Gastrocnemius medialis (tissue), 4 donors: Measurements from ENCODE around the gene RSPO3.

Source experiments
- POLR2A ChIP-seq, 2 donors: fragments of 450-650 bp; IDR thresholded peaks; one replicate each; pipeline ENCODE4 v1.6.1; 2017; ENCODE audit warnings: antibody characterized with exemption in 2 of 2, mild to moderate bottlenecking in 2 of 2, moderate library complexity in 2 of 2
- TF ChIP-seq, protein P1 (sequence below), 5 experiments: fragments of 450-650 bp in 3 of 5; fragments of 200-600 bp in 2 of 5; sonication (generic) in 2 of 5; IDR thresholded peaks in 4 of 5; conservative IDR thresholded peaks in 1 of 5; 1 replicate in 4 of 5; 2 replicates in 1 of 5; pipeline ENCODE4 v1.5.1; 2016 to 2019; ENCODE audit warnings: antibody characterized with exemption in 5 of 5, mild to moderate bottlenecking in 3 of 5, moderate library complexity in 3 of 5

DNA sequence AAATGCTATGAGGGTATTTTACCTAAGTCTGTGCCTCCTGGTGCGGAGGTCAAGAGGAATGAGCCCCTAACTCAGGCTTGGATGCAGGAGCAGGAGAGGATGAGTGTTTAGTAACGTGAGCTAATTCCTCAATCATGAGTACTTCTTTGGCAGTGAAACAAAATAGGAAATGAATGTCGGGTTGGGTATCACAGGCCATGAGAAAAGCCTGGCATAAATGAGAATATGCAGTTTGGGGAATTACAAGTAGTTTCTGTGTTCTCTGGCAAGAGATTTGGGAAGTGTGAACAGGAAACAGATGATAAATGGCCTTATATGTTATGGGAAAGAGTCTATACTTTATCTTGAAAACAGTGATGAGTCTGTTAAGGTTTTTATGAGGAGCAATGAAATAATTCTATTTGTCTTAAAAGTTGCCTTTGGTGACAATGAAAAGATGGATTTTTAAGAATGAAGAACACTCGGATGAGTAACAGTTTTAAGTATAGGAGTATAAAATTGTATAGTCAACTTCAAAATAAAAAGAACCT lies 89.2 kb downstream of the RSPO3 start:
- TF ChIP-seq, protein P1, sequence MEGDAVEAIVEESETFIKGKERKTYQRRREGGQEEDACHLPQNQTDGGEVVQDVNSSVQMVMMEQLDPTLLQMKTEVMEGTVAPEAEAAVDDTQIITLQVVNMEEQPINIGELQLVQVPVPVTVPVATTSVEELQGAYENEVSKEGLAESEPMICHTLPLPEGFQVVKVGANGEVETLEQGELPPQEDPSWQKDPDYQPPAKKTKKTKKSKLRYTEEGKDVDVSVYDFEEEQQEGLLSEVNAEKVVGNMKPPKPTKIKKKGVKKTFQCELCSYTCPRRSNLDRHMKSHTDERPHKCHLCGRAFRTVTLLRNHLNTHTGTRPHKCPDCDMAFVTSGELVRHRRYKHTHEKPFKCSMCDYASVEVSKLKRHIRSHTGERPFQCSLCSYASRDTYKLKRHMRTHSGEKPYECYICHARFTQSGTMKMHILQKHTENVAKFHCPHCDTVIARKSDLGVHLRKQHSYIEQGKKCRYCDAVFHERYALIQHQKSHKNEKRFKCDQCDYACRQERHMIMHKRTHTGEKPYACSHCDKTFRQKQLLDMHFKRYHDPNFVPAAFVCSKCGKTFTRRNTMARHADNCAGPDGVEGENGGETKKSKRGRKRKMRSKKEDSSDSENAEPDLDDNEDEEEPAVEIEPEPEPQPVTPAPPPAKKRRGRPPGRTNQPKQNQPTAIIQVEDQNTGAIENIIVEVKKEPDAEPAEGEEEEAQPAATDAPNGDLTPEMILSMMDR (IDR thresholded peaks at IDR 0.05 in 4 of 5, conservative IDR thresholded peaks at IDR 0.05 in 1 of 5), result no peak
- TF ChIP-seq POLR2A (IDR thresholded peaks at IDR 0.05), result no peak
